ENCODE data around the gene ZNF134. TPM values are rescaled to one million over a fixed set of nuclear protein-coding genes. Genes with fewer than 3 reads are reported as not detected.

ZNF134 gene
- 12.5 and 12.7 TPM in 2 replicates for total RNA-seq

GRCh38 chr19:57613941-57614743, at the start of gene ZNF134:
Gene ZNF134, plus strand, starts transcription at chr19:57614242. Its CDS starts 5,227 bp downstream, at chr19:57619469.

DNA sequence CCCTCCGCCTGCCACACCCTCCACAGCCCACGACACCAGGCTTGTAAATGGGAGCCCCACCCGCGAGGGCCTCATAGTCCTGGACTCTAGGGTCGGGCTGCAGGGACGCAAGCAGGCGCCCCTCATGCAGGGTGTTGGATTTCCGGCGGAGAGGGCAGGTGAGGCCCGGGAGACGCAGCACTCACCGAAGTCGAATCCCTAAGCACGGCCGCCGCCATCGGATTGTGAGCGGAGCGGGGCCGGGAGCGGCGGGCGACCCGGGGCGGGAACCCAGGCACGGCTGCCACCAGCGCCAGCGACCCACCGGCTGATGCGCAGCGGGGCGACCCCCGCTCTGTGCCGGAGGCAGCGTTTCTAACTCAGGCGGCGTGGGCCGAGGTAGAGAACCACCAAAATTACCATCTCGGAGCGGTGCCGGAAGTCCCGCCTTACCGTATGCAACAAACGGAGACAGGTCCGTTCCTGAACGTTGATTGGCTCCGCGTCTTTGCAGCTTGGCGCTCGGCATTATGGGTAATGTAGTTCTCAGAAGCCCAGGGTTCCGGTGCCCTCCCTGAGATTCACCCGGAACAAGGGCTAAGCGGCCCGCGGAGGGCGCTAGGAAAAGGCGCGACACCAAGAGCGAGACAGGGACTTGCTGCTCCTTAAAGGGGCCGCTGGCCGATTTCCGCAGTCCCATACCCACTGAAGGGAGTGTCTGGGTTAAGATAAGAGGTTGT, 35.4 kb upstream of the ZNF134 start, which contains the start of gene ZNF416:
ZNF416 (minus strand) TSS at position 425 of the 719 bp plus-strand sequence; CDS start at position 218, 207 bp downstream.

GRCh38 chr19:57583521-57584416, 30.3 kb upstream of the ZNF134 start, which contains the start of gene ZIK1:
Gene ZIK1, plus strand, starts transcription at chr19:57584145. Its CDS starts 212 bp downstream, at chr19:57584357.

GRCh38 chr19:57599761-57600383, 14.2 kb upstream of the ZNF134 start, which contains the start of gene ZNF530:
Gene ZNF530, plus strand, starts transcription at chr19:57599885. Its CDS starts 4,461 bp downstream, at chr19:57604346.

DNA sequence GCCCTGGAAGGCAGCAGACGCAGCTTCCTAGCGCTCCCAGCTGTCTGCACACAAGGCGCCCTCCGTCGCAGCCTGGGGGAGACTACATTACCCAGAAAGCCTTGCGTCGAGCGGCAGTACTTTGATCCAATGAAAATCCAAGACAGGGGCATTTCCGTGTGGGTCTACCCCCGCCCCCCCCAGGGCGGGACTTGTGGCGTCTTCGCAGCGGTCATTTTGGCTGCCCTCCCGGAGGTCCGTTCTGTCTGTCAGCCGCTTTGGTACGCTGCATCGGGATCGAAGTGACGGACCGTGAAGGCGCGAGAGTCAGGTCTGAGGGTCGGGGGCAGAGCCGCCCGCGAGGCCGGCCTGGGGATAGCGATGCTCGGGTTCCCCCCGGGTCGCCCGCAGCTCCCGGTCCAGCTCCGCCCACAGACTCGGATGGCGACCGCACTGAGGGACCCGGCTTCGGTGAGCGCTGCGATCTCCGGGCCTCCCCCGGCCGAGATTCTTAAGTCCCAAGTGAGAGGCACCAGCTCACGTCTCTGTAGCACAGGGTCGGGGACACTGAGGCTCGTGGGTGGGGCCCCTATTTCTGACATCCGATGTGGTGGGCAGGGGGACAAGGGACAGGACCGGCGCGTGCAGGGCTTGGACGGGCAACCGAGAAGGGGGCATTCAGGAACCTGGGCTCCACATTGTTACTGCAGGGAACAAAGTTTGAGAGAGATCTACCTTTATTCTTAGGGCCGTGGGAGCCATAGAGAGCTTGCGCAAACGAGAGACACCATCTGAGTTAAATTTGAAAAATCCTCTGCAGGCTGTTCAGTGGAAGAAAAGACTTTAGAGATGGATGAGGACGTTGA, 19.2 kb downstream of the ZNF134 start, which contains the start of gene ZNF211:
ZNF211 (plus strand) TSS at position 182 of the 845 bp plus-strand sequence; CDS start at position 361, 179 bp downstream.

DNA sequence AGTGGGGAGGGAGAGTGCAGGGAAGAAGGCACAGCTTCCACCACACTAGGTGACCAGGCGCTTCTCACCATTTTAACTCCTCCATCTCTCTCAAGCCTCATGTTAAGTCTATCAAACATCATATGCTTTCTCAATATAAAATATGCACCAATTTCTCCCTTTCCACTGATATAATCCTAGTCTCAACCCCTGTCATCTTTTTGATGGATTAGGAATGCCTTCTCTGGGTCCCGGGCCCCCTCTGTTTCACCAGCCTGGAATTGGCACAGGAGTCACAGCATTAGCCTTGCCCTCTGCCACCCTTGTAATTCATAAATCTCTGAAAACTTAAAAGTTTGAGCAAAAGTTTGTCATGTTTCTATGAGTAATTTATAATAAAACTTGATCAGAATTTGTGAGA, 54.6 kb downstream of the ZNF134 start, which contains the start of gene ZSCAN4:
ZSCAN4 (plus strand) TSS at position 301 of the 400 bp plus-strand sequence. CDS start 7,211 bp downstream, outside the sequence.

Other genes starting within 250 kb of the ZNF134 start
- 10.9 and 11.0 TPM in 2 replicates for gene ZNF548, start 224.4 kb upstream of the ZNF134 start, total RNA-seq
- gene ZNF17, start 203.1 kb upstream of the ZNF134 start, total RNA-seq = 7.3 and 8.8 TPM in 2 replicates
- 5.9 and 10.9 TPM in 2 replicates for gene ZNF749, start 178.9 kb upstream of the ZNF134 start, total RNA-seq
- gene VN1R1, start 157.1 kb upstream of the ZNF134 start, total RNA-seq = under 0.01 and 0.39 TPM in 2 replicates
- 7.0 and 10.4 TPM in 2 replicates for gene ZNF772, start 136.7 kb upstream of the ZNF134 start, total RNA-seq
- gene ZNF419, start 126.5 kb upstream of the ZNF134 start, total RNA-seq = 5.7 and 7.3 TPM in 2 replicates
- gene ZNF773, start 114.3 kb upstream of the ZNF134 start, total RNA-seq = 8.0 and 8.5 TPM in 2 replicates
- gene ZNF549, start 86.9 kb upstream of the ZNF134 start, total RNA-seq = 1.8 and 2.5 TPM in 2 replicates
- gene ZNF550, start 54.4 kb upstream of the ZNF134 start, total RNA-seq = 5.1 and 5.9 TPM in 2 replicates
- gene ZNF416, start 35.3 kb upstream of the ZNF134 start, total RNA-seq = 3.3 and 4.8 TPM in 2 replicates
- gene ZIK1, start 30.1 kb upstream of the ZNF134 start, total RNA-seq = 4.4 and 4.9 TPM in 2 replicates
- gene ZNF530, start 14.4 kb upstream of the ZNF134 start, total RNA-seq = 2.2 and 2.7 TPM in 2 replicates
- gene ZNF211, start 18.9 kb downstream of the ZNF134 start, total RNA-seq = 4.8 and 7.2 TPM in 2 replicates
- not detected in 2 replicates for gene ZSCAN4, start 54.7 kb downstream of the ZNF134 start, total RNA-seq
- gene ZNF551, start 67.7 kb downstream of the ZNF134 start, total RNA-seq = 6.6 and 7.8 TPM in 2 replicates
- gene ZNF154, start 95.0 kb downstream of the ZNF134 start, total RNA-seq = 0.37 and 0.59 TPM in 2 replicates
- gene ZNF671, start 113.4 kb downstream of the ZNF134 start, total RNA-seq = 2.9 and 4.7 TPM in 2 replicates
- gene ZNF776, start 132.6 kb downstream of the ZNF134 start, total RNA-seq = 8.5 and 9.8 TPM in 2 replicates
- 9.6 and 12.3 TPM in 2 replicates for gene ZNF586, start 155.4 kb downstream of the ZNF134 start, total RNA-seq
- 4.1 and 4.8 TPM in 2 replicates for gene ZNF552, start 200.7 kb downstream of the ZNF134 start, total RNA-seq
- 18.0 and 32.5 TPM in 2 replicates for gene ZNF587B, start 216.1 kb downstream of the ZNF134 start, total RNA-seq
- 15.4 and 19.9 TPM in 2 replicates for gene ZNF587, start 235.6 kb downstream of the ZNF134 start, total RNA-seq

Measured in subcutaneous preadipocyte (primary cell).